ENCODE data around the gene ZNF708.
"Not testable (repeated sequence)": the region's sequence is repeated elsewhere in the genome, so short reads cannot be mapped to it uniquely, and the experiment has no call there.

Gene ZNF708

DNA sequence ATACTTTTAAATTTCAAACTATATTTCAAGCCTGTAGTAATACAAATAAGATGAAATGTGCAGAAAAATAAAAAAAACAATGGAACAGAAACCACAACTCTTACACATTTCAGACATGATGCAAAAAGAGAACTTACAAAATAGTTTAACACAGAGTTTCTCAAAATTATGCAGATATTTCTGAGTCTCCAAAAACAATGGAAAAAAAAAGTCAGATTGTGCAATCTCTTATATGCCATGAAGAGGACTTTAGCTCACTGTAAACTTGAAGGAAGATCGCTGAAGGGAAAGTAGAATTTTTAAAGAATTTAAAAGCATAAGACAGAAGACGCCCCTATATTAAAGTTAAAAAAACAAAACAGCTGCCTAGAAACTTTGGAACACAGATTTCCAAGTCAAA lies 20.4 kb downstream of the ZNF708 start:
- DNase-seq (ENCODE audit: low read depth): peak; percentile 37
- H3K4me3 ChIP-seq (replicated peaks; ENCODE audit: low read depth, low read length): no peak overlapping the region
- TF ChIP-seq, protein P1, sequence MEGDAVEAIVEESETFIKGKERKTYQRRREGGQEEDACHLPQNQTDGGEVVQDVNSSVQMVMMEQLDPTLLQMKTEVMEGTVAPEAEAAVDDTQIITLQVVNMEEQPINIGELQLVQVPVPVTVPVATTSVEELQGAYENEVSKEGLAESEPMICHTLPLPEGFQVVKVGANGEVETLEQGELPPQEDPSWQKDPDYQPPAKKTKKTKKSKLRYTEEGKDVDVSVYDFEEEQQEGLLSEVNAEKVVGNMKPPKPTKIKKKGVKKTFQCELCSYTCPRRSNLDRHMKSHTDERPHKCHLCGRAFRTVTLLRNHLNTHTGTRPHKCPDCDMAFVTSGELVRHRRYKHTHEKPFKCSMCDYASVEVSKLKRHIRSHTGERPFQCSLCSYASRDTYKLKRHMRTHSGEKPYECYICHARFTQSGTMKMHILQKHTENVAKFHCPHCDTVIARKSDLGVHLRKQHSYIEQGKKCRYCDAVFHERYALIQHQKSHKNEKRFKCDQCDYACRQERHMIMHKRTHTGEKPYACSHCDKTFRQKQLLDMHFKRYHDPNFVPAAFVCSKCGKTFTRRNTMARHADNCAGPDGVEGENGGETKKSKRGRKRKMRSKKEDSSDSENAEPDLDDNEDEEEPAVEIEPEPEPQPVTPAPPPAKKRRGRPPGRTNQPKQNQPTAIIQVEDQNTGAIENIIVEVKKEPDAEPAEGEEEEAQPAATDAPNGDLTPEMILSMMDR (IDR thresholded peaks at IDR 0.05; ENCODE audit: low read length, missing control alignments): no peak

DNA sequence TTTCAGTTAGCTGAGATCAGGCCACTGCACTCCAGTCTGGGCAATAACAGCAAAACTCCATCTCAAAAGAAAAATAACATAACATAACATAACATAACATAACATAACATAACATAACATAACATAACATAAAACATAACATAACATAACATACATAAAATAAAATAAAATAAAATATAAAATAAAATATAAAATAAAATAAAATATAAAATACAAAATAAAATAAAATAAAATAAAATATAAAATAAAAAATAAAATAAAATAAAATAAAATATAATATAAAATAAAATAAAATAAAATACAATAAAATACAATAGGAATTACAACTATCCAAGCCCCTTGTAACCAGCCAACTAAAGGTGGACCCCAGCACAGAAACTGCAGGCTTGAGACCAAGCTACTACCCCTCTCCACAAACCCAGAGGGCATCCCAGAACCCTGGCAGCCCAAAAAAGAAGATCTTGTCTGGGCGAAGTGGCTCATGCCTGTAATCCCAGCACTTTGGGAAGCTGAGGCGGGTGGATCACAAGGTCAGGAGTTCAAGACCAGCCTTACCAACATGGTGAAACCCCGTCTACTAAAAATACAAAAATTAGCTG lies 22.2 kb downstream of the ZNF708 start:
- H3K4me3 ChIP-seq (replicated peaks; ENCODE audit: low read depth, low read length); DNase-seq (ENCODE audit: low read depth): not testable (repeated sequence)

DNA sequence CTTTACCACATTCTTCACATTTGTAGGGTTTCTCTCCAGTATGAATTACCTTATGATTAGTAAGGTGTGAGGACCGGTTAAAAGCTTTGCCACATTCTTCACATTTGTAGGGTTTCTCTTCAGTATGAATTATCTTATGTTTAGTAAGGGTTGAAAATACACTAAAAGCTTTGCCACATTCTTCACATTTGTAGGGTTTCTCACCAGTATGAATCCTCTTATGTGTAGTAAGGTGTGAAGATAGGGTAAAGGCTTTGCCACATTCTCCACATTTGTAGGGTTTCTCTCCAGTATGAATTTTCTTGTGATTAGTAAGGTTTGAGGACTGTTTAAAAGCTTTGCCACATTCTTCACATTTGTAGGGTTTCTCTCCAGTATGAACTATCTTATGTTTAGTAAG lies 35.4 kb downstream of the ZNF708 start:
- not testable (repeated sequence) for H3K4me3 ChIP-seq (replicated peaks; ENCODE audit: low read depth, low read length); DNase-seq (ENCODE audit: low read depth)

DNA sequence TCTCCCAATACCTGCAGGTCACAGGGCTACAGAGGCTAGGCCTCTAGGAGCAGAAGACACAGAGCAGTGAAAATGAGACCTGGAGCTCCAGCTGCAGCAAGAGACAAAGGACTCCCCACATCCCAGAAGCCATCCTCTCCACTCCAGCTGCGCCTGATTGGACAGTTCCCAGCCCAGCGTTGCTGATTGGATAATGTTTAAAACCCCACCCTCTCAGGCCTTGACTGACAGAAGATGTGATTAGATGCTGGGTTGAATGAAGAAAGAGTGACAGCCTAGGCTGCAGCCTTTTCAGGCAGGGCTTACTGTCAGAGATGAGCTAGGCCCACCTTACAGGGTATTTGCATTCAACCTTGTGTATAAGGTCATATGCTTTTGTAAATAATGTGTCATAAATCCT lies 59.4 kb downstream of the ZNF708 start:
- DNase-seq (ENCODE audit: low read depth): no peak
- TF ChIP-seq, protein P1 (IDR thresholded peaks at IDR 0.05; ENCODE audit: low read length, missing control alignments): no peak
- no peak overlapping the region for H3K4me3 ChIP-seq (replicated peaks; ENCODE audit: low read depth, low read length)

DNA sequence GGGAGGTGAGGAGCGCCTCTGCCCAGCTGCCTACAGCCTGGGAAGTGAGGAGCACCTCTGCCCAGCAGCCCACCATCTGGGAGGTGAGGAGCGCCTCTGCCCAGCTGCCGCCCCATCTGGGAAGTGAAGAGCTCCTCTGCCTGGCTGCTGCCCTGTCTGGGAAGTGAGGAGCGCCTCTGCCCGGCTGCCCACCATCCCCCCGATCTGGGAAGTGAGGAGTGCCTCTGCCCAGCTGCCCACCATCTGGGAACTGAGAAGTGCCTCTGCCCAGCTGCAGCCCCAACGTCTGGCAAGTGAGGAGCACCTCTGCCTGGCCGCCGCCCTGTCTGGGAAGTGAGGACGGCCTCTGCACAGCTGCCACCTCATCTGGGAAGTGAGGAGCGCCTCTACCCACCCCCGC lies 64.3 kb downstream of the ZNF708 start:
- DNase-seq (ENCODE audit: low read depth): no peak
- H3K4me3 ChIP-seq (replicated peaks; ENCODE audit: low read depth, low read length): no peak overlapping the region
- TF ChIP-seq, protein P1 (IDR thresholded peaks at IDR 0.05; ENCODE audit: low read length, missing control alignments): no peak

DNA sequence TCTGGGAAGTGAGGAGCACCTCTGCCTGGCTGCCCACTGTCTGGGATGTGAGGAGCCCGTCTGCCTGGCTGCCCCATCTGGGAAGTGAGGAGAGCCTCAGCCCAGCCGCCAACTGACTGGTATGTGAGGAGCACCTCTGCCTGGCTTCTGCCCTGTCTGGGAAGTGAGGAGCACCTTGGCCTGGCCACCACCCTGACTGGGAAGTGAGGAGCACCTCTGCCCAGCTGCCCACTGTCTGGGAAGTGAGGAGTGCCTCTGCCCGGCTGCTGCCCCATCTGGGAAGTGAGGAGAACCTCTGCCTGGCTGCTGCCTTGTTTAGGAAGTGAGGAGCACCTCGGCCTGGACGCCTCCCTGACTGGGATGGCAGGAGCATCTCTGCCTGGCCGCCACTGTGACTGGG lies 64.8 kb downstream of the ZNF708 start:
- TF ChIP-seq, protein P1 (IDR thresholded peaks at IDR 0.05; ENCODE audit: low read length, missing control alignments): no peak
- no peak overlapping the region for H3K4me3 ChIP-seq (replicated peaks; ENCODE audit: low read depth, low read length)
- DNase-seq (ENCODE audit: low read depth): no peak

DNA sequence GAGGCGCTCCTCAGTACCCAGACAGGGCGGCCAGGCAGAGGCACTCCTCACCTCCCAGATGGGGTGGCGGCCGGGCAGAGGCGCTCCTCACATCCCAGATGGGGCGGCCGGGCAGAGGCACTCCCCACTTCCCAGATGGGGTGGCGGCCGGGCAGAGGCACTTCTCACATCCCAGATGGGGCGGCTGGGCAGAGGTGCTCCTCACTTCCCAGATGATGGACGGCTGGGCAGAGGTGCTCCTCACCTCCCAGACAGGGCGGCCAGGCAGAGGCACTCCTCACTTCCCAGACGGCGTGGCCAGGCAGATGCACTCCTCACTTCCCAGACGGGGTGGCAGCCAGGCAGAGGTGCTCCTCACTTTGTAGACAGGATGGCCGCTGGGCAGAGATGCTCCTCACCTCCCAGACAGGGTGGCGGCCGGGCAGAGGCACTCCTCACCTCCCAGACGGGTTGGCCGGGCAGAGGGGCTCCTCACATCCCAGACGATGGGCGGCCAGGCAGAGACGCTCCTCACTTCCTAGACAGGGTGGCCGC lies 68.3 kb downstream of the ZNF708 start:
- not testable (repeated sequence) for H3K4me3 ChIP-seq (replicated peaks; ENCODE audit: low read depth, low read length); DNase-seq (ENCODE audit: low read depth)

DNA sequence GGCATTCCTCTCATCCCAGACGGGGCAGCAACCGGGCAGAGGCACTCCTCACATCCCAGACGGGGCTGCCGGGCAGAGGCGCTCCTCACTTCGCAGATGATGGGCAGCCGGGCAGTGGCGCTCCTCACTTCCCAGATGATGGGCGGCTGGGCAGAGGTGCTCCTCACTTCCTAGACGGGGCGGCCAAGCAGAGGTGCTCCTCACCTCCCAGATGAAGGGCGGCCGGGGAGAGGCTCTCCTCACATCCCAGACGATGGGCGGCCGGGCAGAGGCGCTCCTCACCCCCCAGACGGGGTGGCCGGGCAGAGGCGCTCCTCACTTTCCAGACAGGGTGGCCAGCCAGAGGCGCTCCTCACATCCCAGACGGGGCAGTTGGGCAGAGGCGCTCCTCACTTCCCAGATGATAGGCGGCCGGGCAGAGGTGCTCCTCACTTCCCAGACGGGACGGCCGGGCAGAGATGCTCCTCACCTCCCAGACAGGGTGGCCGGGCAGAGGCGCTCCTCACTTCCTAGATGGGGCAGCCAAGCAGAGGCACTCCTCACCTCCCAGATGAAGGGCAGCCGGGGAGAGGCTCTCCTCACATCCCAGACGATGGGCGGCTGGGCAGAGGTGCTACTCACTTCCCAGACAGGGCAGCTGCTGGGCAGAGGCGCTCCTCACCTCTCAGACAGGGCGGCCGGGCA lies 68.9 kb downstream of the ZNF708 start:
- TF ChIP-seq, protein P1 (IDR thresholded peaks at IDR 0.05; ENCODE audit: low read length, missing control alignments): no peak
- DNase-seq (ENCODE audit: low read depth): no peak
- no peak overlapping the region for H3K4me3 ChIP-seq (replicated peaks; ENCODE audit: low read depth, low read length)

DNA sequence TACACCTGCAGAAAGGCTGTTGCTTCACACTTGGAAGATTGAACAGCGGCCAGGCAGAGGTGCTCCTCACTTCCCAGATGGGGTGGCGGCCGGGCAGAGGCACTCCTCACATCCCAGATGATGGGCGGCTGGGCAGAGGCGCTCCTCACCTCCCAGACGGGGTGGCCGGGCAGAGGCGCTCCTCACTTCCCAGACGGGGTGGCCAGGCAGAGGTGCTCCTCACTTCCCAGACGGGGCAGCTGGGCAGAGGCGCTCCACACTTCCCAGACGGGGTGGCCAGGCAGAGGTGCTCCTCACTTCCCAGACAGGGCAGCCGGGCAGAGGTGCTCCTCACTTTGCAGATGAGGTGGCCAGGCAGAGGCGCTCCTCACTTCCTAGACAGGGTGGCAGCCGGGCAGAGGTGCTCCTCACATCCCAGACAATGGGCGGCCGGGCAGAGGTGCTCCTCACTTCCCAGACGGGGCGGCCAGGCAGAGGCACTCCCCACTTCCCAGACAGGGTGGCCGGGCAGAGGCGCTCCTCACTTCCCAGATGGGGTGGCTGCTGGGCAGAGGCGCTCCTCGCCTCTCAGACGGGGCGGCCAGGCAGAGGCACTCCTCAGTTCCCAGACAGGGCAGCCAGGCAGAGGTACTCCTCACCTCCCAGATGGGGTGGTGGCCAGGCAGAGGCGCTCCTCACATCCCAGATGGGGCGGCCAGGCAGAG lies 69.6 kb downstream of the ZNF708 start:
- DNase-seq (ENCODE audit: low read depth): not testable (repeated sequence)

More for the DNA sequence above, 69.6 kb downstream of the ZNF708 start:
- H3K4me3 ChIP-seq (replicated peaks; ENCODE audit: low read depth, low read length): not testable (repeated sequence)
